GM12864 (cell line): ENCODE data around the gene LTO1.

Experiments
- DNase-seq: peaks from one replicate; pipeline ENCODE4 v3.0.0-alpha.2; 2011; ENCODE audit warnings: low read depth
- H3K4me3 ChIP-seq: 2 replicates; pipeline ENCODE4 v1.5.1; 2011; ENCODE audit warnings: mild to moderate bottlenecking, low read depth, low read length, control low read depth
- TF ChIP-seq, protein P1 (sequence below): IDR thresholded peaks from 2 replicates; pipeline ENCODE4 v1.5.1; 2011; ENCODE audit warnings: low read depth, mild to moderate bottlenecking, moderate library complexity, low read length, control low read depth, inconsistent platforms; ENCODE audit errors: missing control alignments

The LTO1 gene

DNA sequence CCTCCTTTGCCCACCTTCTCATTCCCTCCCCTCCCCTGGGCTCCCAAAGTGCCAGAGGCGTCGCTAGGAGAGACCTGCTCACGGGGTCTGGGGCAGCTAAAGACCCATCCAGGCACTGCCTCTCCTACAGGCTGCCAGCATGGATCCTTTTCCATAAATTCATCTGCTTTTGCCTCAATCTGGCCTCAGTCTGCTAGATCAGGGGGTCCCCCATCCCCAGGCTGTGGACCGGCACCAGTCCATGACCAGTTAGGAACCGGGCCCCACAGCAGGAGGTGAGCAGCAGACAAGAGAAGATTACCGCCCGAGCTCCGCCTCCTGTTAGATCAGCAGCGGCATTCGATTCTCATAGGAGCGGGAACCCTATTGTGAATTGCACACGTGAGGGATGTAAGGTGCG, 12.3 kb downstream of the LTO1 start:
- no peak for DNase-seq
- TF ChIP-seq, protein P1, sequence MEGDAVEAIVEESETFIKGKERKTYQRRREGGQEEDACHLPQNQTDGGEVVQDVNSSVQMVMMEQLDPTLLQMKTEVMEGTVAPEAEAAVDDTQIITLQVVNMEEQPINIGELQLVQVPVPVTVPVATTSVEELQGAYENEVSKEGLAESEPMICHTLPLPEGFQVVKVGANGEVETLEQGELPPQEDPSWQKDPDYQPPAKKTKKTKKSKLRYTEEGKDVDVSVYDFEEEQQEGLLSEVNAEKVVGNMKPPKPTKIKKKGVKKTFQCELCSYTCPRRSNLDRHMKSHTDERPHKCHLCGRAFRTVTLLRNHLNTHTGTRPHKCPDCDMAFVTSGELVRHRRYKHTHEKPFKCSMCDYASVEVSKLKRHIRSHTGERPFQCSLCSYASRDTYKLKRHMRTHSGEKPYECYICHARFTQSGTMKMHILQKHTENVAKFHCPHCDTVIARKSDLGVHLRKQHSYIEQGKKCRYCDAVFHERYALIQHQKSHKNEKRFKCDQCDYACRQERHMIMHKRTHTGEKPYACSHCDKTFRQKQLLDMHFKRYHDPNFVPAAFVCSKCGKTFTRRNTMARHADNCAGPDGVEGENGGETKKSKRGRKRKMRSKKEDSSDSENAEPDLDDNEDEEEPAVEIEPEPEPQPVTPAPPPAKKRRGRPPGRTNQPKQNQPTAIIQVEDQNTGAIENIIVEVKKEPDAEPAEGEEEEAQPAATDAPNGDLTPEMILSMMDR, result no peak
- H3K4me3 ChIP-seq, result no peak overlapping the region

DNA sequence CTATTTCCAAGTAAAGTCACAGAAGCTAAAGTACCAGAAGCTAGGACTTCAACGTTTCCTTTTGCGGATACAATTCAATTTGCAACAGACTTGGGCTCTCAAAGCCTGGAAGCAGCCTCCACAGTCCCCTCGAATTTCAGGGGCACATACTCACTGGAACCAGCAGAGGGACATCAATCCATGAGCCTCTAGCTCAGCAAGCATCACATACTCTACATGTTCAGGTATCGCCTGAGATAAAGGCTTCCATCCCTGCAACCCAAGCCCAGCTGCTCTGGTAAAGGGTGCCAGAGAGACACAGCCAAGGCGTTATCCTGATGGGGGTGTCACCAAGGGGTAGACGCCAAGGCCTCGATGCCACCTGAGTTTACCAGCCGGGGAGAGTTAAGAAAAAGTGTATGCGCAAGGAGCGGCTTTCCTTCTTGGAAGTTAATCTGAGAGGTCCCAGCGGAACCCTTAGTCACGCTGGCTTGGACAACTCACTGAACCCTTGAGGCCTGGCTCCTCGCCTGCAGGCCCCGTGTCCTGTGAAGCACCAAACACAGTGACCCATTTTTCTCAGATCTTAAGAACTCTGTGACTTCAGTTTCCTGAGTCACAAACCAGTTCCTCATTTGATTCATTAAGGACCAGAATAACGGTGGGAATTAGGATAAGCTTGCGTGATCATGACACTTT, 13.0 kb downstream of the LTO1 start:
- no peak overlapping the region for H3K4me3 ChIP-seq
- TF ChIP-seq, protein P1, result peak; percentile 21
- DNase-seq, result no peak

DNA sequence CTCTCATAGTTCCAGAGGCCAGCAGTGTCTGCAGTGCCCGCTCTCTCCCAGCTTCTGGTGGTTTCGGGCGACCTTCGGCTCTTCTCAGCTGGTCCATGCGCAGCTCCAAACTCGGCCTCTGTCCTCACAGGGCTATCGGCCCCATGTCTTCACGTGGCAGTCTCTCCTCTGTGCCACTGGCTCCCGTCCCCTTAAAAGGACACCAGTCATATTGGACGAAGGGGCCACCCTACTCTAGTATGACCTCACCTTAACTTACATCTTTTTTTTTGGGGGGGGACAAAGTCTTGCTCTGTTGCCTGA, 13.8 kb downstream of the LTO1 start:
- TF ChIP-seq, protein P1, result no peak
- H3K4me3 ChIP-seq, result no peak overlapping the region
- DNase-seq, result no peak

DNA sequence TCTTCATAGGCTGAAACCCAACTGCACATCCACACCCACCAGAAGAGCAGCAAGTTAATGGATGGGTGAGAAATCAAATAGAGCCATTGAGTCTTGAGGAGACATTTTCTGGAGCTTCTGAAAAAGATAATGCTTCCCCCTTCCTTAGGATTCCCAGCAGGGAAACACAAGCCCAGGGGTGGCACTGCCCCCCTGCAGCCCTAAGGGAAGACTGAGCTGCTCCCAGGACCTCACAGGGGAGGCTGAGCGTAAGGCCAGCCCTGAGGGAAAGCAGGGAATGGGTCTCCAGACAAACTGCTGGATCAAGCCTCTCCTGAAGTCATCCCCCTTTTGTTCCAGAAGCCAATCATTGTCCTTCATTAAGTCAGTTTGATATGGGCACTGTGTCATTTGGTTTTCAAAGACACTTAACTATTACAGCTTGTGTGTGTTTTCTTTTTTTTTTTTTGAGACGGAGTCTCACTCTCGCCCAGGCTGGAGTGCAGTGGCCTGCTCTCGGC, 15.1 kb downstream of the LTO1 start:
- DNase-seq, result no peak
- TF ChIP-seq, protein P1, result no peak
- H3K4me3 ChIP-seq, result no peak overlapping the region

DNA sequence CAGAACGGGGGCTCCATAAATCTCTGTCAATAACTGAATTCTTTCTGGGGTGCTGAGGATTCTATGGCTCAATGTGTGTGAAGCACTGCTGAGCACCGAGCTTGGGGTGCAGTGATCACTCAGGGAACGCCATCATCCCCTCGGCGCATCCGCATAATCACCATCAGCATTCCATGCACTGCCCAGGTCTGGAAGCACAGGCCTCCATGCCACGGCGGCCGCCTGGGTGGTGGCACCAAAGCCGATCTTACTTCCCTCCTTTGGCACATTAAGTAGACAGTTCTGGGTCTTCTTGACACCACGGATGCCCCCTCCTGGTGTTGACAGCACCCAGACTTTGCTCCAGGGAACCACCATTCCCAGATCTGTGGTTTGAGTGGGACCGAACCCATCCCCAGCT, 15.6 kb downstream of the LTO1 start:
- no peak for DNase-seq
- H3K4me3 ChIP-seq, result no peak overlapping the region
- TF ChIP-seq, protein P1, result no peak

DNA sequence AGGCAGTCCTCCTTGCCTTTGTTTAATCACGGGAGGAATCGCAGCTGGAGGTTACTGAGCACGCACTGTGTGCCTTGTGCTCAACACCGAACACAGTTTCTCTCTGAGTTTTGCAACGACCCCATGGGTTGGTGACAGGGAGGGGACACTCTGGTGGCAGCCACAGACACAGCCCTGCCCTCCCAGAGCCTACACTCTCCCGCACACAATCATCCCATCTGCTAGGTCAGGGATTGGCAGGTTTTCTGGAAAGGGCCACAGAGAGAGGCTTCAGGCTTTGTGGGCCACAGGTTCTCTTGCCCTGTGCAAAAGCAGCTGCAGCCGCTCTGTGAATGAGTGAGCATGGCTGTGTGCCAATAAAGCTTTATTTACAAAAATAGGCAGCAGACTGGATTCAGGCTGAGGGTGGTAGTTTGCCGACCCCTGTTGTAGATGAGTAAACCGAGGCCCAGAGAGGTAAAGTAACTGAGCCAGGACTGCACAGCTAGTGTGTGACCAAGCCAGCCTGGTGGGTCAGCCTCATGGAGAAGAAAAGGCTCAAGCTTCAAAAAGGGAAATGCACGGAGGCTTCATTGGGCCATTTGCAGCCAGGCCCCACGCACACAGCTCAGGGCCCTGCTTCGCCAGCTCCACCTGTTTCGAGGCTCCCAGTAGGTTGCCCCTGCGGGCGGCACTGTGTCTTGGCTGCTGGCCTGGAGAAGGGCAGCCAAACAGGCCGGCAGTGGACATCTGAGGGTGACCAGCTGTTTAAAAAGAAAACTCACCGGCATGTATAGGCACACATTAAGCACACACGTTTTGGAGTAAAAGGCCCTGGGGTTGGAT, 16.3 kb downstream of the LTO1 start:
- H3K4me3 ChIP-seq, result no peak overlapping the region
- no peak for DNase-seq
- TF ChIP-seq, protein P1, result no peak
